Measurements from ENCODE around the gene AZGP1. TPM values are rescaled to one million over a fixed set of nuclear protein-coding genes. Genes with fewer than 3 reads are reported as not detected.
"Not testable (repeated sequence)": the region's sequence is repeated elsewhere in the genome, so short reads cannot be mapped to it uniquely, and the experiment has no call there.

AZGP1 gene
- total RNA-seq, 4 donors from 2014 or later, result not detected

DNA sequence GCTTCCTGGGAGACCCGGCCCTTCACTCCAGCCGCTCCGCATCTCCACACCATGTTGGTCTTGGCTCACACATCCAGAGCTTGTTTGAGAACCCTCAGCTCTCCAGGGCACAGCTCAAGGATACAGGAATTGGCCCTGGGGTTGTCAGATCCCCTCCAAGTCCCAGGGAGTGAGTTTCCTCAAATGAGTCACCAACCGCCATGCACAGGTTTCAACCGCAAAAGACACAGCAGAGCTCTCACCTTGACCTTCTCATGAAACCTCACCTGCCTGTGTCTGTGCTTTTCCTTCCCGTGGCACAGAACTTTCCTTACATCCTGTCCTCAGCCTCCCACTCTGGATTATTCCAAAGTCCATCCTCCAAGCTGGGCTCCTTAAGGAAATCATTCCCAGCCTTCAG is 20.6 kb downstream of the AZGP1 start:
- H3K4me3 ChIP-seq, result no peak overlapping the region
- H3K27ac ChIP-seq, result no peak overlapping the region
- no peaks in the 10 kb centered on the region for H3K27me3 ChIP-seq
- no peaks in the 10 kb centered on the region for H3K9me3 ChIP-seq
- TF ChIP-seq POLR2A (IDR thresholded peaks at IDR 0.05), result no peak
- TF ChIP-seq, protein P1, sequence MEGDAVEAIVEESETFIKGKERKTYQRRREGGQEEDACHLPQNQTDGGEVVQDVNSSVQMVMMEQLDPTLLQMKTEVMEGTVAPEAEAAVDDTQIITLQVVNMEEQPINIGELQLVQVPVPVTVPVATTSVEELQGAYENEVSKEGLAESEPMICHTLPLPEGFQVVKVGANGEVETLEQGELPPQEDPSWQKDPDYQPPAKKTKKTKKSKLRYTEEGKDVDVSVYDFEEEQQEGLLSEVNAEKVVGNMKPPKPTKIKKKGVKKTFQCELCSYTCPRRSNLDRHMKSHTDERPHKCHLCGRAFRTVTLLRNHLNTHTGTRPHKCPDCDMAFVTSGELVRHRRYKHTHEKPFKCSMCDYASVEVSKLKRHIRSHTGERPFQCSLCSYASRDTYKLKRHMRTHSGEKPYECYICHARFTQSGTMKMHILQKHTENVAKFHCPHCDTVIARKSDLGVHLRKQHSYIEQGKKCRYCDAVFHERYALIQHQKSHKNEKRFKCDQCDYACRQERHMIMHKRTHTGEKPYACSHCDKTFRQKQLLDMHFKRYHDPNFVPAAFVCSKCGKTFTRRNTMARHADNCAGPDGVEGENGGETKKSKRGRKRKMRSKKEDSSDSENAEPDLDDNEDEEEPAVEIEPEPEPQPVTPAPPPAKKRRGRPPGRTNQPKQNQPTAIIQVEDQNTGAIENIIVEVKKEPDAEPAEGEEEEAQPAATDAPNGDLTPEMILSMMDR (IDR thresholded peaks at IDR 0.05), result no peak
- H3K4me1 ChIP-seq, result no peaks in the 10 kb centered on the region
- intact Hi-C loops (cut with DNase I; ENCODE audit: low total_unique reads), result no loop called here
- H3K36me3 ChIP-seq, result no peaks in the 10 kb centered on the region
- DNase-seq, result no peak

DNA sequence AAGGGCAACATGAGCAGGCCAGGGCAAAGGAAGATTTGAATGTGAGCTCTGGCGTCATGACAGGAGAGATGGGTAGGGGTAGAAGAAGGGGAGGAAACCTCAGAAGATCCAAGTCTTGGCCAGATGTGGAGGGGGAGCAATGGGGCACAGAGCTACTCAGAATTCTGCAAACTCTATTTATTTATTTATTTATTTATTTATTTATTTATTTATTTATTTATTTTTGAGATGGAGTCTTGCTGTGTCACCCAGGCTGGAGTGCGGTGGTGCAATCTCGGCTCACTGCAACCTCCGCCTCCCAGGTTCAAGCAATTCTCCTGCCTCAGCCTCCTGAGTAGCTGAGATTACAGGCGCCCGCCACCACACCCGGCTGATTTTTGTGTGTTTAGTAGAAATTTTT is 21.2 kb downstream of the AZGP1 start:
- H3K27me3 ChIP-seq; H3K9me3 ChIP-seq; H3K4me3 ChIP-seq; intact Hi-C loops (cut with DNase I; ENCODE audit: low total_unique reads); DNase-seq; H3K36me3 ChIP-seq; H3K27ac ChIP-seq; H3K4me1 ChIP-seq: not testable (repeated sequence)

DNA sequence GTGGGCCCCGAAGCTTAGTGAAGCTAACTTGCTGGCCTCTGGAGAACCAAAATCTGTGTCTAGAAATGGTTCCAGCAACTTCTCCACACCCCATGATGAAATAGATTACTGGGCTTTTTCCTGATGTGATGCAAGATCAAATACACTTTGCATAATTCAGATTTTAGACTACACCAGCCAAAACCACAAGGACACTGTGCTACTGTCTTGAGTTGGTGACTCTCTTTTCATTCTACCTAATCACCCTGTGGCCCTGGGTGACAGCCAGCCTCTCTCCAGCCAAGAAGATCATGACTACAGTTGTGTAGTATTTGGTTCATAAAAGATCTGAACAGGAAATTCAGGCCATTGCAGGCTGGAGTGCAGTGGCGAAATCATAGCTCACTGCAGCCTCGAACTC is 22.2 kb downstream of the AZGP1 start:
- TF ChIP-seq POLR2A (IDR thresholded peaks at IDR 0.05), result no peak
- TF ChIP-seq, protein P1 (IDR thresholded peaks at IDR 0.05), result no peak
- H3K27ac ChIP-seq, result no peak overlapping the region
- no peaks in the 10 kb centered on the region for H3K4me1 ChIP-seq
- no peak for DNase-seq
- H3K36me3 ChIP-seq, result no peaks in the 10 kb centered on the region
- no peaks in the 10 kb centered on the region for H3K9me3 ChIP-seq
- intact Hi-C loops (cut with DNase I; ENCODE audit: low total_unique reads), result no loop called here
- no peaks in the 10 kb centered on the region for H3K27me3 ChIP-seq
- no peak overlapping the region for H3K4me3 ChIP-seq

DNA sequence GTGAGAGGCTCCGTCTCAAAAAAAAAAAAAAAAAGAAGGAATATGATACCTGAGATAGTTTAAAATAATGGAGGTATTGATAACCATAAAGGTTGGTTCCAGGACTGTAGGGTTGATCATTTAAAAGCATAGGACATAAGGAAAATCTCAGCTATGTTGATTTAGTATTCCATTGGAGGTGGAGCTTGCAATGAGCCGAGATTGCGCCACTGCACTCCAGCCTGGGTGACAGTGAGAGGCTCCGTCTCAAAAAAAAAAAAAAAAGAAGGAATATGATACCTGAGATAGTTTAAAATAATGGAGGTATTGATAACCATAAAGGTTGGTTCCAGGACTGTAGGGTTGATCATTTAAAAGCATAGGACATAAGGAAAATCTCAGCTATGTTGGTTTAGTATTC is 23.2 kb downstream of the AZGP1 start:
- intact Hi-C loops (cut with DNase I; ENCODE audit: low total_unique reads); H3K36me3 ChIP-seq; DNase-seq; H3K9me3 ChIP-seq; H3K4me3 ChIP-seq; H3K4me1 ChIP-seq; H3K27me3 ChIP-seq; H3K27ac ChIP-seq: not testable (repeated sequence)

DNA sequence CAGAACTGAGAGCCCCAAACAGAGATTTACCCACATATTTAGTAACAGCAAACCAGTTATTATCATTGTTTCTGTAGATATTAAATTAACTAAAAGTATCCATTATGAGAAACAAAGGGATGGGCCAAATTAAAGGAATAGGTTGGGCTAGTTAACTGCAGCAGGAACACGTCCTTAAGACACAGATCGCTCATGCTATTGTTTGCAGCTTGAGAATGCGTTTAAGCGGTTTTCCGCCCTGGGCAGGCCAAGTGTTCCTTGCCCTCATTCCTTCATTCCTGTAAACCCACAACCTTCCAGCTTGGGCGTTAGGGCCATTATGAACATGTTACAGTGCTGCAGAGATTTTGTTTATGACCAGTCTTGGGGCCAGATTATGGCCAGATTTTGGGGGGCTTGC is 25.0 kb downstream of the AZGP1 start:
- H3K9me3 ChIP-seq; intact Hi-C loops (cut with DNase I; ENCODE audit: low total_unique reads); H3K27ac ChIP-seq; DNase-seq; H3K36me3 ChIP-seq; H3K27me3 ChIP-seq; H3K4me1 ChIP-seq; H3K4me3 ChIP-seq: not testable (repeated sequence)

DNA sequence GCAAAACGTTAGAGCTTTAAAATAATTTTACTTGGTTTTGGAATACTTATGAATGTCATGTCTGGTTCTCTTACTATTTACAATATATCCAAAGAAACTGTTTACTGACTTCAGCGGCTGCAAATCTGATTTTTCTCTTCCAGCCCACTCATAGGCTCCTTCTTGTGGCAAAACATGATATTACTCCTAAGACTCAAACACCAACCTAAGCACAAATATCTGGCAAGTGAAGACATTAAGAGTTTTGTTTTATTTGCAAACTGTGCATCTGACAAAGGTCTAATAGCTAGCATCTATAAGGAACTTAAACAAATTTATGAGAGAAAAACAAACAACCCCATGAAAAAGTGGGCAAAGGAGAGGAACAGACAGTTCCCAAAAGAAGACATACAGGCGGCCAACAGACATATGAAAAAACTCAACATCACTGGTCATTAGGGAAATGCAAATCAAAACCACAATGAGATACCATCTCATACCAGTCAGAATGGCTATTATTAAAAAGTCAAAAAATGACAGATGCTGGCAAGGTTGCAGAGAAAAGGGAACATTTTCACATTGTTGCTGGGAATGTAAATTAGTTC is 26.1 kb downstream of the AZGP1 start:
- H3K4me1 ChIP-seq, result no peaks in the 10 kb centered on the region
- no peak for DNase-seq
- TF ChIP-seq, protein P1 (IDR thresholded peaks at IDR 0.05), result peak in 1 of 4 experiments; percentile 21
- TF ChIP-seq POLR2A (IDR thresholded peaks at IDR 0.05), result no peak
- no peak overlapping the region for H3K27ac ChIP-seq
- no peaks in the 10 kb centered on the region for H3K27me3 ChIP-seq
- H3K4me3 ChIP-seq, result no peak overlapping the region
- intact Hi-C loops (cut with DNase I; ENCODE audit: low total_unique reads), result no loop called here
- H3K9me3 ChIP-seq, result no peaks in the 10 kb centered on the region
- no peaks in the 10 kb centered on the region for H3K36me3 ChIP-seq

DNA sequence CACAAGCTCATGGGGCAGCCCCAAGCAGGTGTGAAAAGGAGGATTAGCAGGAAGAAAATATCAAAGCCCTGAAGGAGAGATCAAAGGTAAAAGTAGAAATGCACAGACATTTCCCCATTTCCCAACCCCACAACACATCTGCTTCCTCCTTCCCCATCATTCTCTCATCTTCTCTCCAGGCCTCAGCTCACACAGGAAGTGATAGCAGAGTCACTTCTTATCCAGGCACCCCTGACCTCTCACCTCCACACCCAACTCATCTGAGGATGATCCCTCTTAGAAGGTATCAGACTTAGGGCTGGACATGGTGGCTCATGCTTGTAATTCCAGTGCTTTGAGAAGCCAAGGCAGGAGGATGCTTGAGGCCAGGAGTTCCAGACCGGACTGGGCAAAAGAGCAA is 28.2 kb downstream of the AZGP1 start:
- Histone ChIP-seq H3K9me3 (no peaks in the 10 kb centered on the region), H3K27ac (no peak overlapping the region), H3K36me3 (no peaks in the 10 kb centered on the region), H3K27me3 (no peaks in the 10 kb centered on the region), H3K4me1 (no peaks in the 10 kb centered on the region), H3K4me3 (no peak overlapping the region)
- no peak for TF ChIP-seq POLR2A (IDR thresholded peaks at IDR 0.05)
- TF ChIP-seq, protein P1 (IDR thresholded peaks at IDR 0.05), result no peak
- intact Hi-C loops (cut with DNase I; ENCODE audit: low total_unique reads), result no loop called here
- DNase-seq, result no peak

All from uterus (tissue), 4 donors.